IMR-90 (cell line): ENCODE results near the gene SLC25A51. TPM values are rescaled to one million over a fixed set of nuclear protein-coding genes. Genes with fewer than 3 reads are reported as not detected.
A peak's percentile ranks its signal among the peaks of the same experiment; 100 is the strongest.

ENCODE experiments used
- ATAC-seq: fragments of 200-7000 bp; cut with Tn5 transposase; 2 replicates; pipeline ENCODE4 v1.9.1; 2020; ENCODE audit warnings: low read depth, mild to moderate bottlenecking, moderate library complexity
- BruUV-seq: library from RNA; stranded (reverse); fragments of 400-500 nt; replicated peaks from 2 replicates; lab custom pipeline; 2021; lab: Mats Ljungman, UMichigan
- CTCF ChIA-PET: fragments of 300-600 bp; formaldehyde crosslinking; extraction: SDS; loops from one replicate; lab custom pipeline; 2021; ENCODE audit warnings: antibody characterized with exemption; lab: Yijun Ruan, JAX
- POLR2A ChIA-PET: fragments of 300-600 bp; sonication (Branson Sonifier 250); formaldehyde crosslinking; loops from one replicate; lab custom pipeline; 2022; ENCODE audit warnings: antibody characterized with exemption; ENCODE audit not compliant: unreplicated experiment; lab: Charles Lee
- DNase-seq: peaks from one replicate; pipeline ENCODE4 v3.0.0; 2013
- H2AFZ ChIP-seq: replicated peaks from 2 replicates; pipeline ENCODE3; 2013; ENCODE audit warnings: low read length, mild to moderate bottlenecking; ENCODE audit not compliant: poor library complexity
- H2AK5ac ChIP-seq: 2 replicates; pipeline ENCODE4 v1.6.1; 2013; ENCODE audit warnings: low read depth, low read length, inconsistent platforms
- H2AK9ac ChIP-seq: replicated peaks from 2 replicates; pipeline ENCODE3; 2013; ENCODE audit warnings: mild to moderate bottlenecking, low read depth, low read length, moderate library complexity; ENCODE audit not compliant: poor library complexity
- H2BK120ac ChIP-seq: 2 replicates; pipeline ENCODE4 v1.6.1; 2013; ENCODE audit warnings: low read depth, low read length, inconsistent platforms
- H2BK15ac ChIP-seq: 3 replicates; pipeline ENCODE4 v1.6.1; 2013; ENCODE audit warnings: low read depth, low read length, inconsistent platforms
- H2BK20ac ChIP-seq: 2 replicates; pipeline ENCODE4 v1.6.1; 2013; ENCODE audit warnings: low read depth, mild to moderate bottlenecking, inconsistent platforms, low read length, moderate library complexity
- H2BK5ac ChIP-seq: 2 replicates; pipeline ENCODE4 v1.6.1; 2013; ENCODE audit warnings: mild to moderate bottlenecking, low read depth, low read length, inconsistent platforms; ENCODE audit not compliant: poor library complexity, severe bottlenecking
- H3K14ac ChIP-seq: replicated peaks from 2 replicates; pipeline ENCODE4 v1.6.1; 2013; ENCODE audit warnings: low read depth, low read length, inconsistent platforms
- H3K18ac ChIP-seq: 2 replicates; pipeline ENCODE4 v1.6.1; 2013; ENCODE audit warnings: low read depth, low read length, control low read depth
- H3K23ac ChIP-seq: 2 replicates; pipeline ENCODE4 v1.6.1; 2013; ENCODE audit warnings: low read depth, low read length, inconsistent platforms
- H3K27ac ChIP-seq: 2 replicates; pipeline ENCODE4 v1.5.1; 2013; ENCODE audit warnings: mild to moderate bottlenecking, control low read depth, low read length; ENCODE audit not compliant: insufficient read depth
- H3K27me3 ChIP-seq: 2 replicates; pipeline ENCODE4 v1.6.1; 2013; ENCODE audit warnings: low read length; ENCODE audit not compliant: control insufficient read depth, insufficient read depth
- H3K36me3 ChIP-seq: 2 replicates; pipeline ENCODE4 v1.6.1; 2013; ENCODE audit warnings: low read length, mixed read lengths; ENCODE audit not compliant: control insufficient read depth, insufficient read depth
- H3K4ac ChIP-seq: 2 replicates; pipeline ENCODE4 v1.6.1; 2013; ENCODE audit warnings: low read depth, low read length, inconsistent platforms
- H3K4me1 ChIP-seq: 2 replicates; pipeline ENCODE4 v1.6.1; 2013; ENCODE audit warnings: low read length, mixed read lengths; ENCODE audit not compliant: control insufficient read depth, insufficient read depth
- H3K4me2 ChIP-seq: 2 replicates; pipeline ENCODE4 v1.6.1; 2013; ENCODE audit warnings: low read depth, mild to moderate bottlenecking, control low read depth, low read length, moderate library complexity
- H3K4me3 ChIP-seq: 2 replicates; pipeline ENCODE4 v1.5.1; 2013; ENCODE audit warnings: low read depth, mild to moderate bottlenecking, control low read depth, low read length, moderate library complexity; ENCODE audit not compliant: insufficient read depth
- H3K56ac ChIP-seq: 2 replicates; pipeline ENCODE4 v1.6.1; 2013; ENCODE audit warnings: low read length, inconsistent platforms; ENCODE audit not compliant: insufficient read depth; ENCODE audit errors: extremely low read depth
- H3K79me1 ChIP-seq, 2 experiments: 2 replicates each; pipeline ENCODE4 v1.6.1; 2013; ENCODE audit warnings: low read length in 2 of 2, inconsistent platforms in 1 of 2, low read depth in 1 of 2
- H3K9ac ChIP-seq: 2 replicates; pipeline ENCODE4 v1.6.1; 2013; ENCODE audit warnings: low read depth, low read length, control low read depth
- H3K9me1 ChIP-seq: 2 replicates; pipeline ENCODE4 v1.6.1; 2013; ENCODE audit warnings: low read length, inconsistent platforms; ENCODE audit not compliant: insufficient read depth
- H3K9me3 ChIP-seq: 2 replicates; pipeline ENCODE4 v1.6.1; 2013; ENCODE audit warnings: low read length; ENCODE audit not compliant: control insufficient read depth, insufficient read depth
- H4K20me1 ChIP-seq: 2 replicates; pipeline ENCODE4 v1.6.1; 2013; ENCODE audit warnings: low read length, inconsistent platforms; ENCODE audit not compliant: insufficient read depth
- H4K5ac ChIP-seq: 2 replicates; pipeline ENCODE4 v1.6.1; 2013; ENCODE audit warnings: mild to moderate bottlenecking, low read depth, low read length, control low read depth
- H4K8ac ChIP-seq, 2 experiments: 2 replicates each; pipeline ENCODE4 v1.6.1; 2013; ENCODE audit warnings: low read depth in 2 of 2, low read length in 2 of 2, control low read depth in 1 of 2, inconsistent platforms in 1 of 2
- H4K91ac ChIP-seq: 2 replicates; pipeline ENCODE4 v1.6.1; 2013; ENCODE audit warnings: low read depth, low read length, inconsistent platforms; ENCODE audit not compliant: insufficient read depth
- CEBPB ChIP-seq: IDR thresholded peaks from 2 replicates; pipeline ENCODE4 v1.6.1; 2012; ENCODE audit warnings: low read depth, low read length, improper control_type of control experiment
- CHD1 ChIP-seq: IDR thresholded peaks from 2 replicates; pipeline ENCODE4 v1.6.1; 2012; ENCODE audit warnings: low read depth, low read length, improper control_type of control experiment
- ELK1 ChIP-seq: fragments of 150-350 bp; IDR thresholded peaks from 2 replicates; pipeline ENCODE4 v1.6.1; 2016; ENCODE audit warnings: low read depth, mild to moderate bottlenecking, low read length, moderate library complexity, borderline replicate concordance
- MAFK ChIP-seq: IDR thresholded peaks from 2 replicates; pipeline ENCODE4 v1.6.1; 2012; ENCODE audit warnings: low read depth, low read length, improper control_type of control experiment
- NFE2L2 ChIP-seq: fragments of 150-350 bp; IDR thresholded peaks from 2 replicates; pipeline ENCODE4 v1.6.1; 2016; ENCODE audit warnings: low read depth, mild to moderate bottlenecking, low read length
- POLR2A ChIP-seq: IDR thresholded peaks from 2 replicates; pipeline ENCODE4 v1.6.1; 2012; ENCODE audit warnings: mild to moderate bottlenecking, low read depth, low read length
- RCOR1 ChIP-seq: IDR thresholded peaks from 2 replicates; pipeline ENCODE4 v1.6.1; 2012; ENCODE audit warnings: mild to moderate bottlenecking, low read length, improper control_type of control experiment; ENCODE audit not compliant: insufficient replicate concordance
- RFX5 ChIP-seq: IDR thresholded peaks from 2 replicates; pipeline ENCODE4 v1.8.0; 2012; ENCODE audit warnings: low read depth, mild to moderate bottlenecking, low read length, moderate library complexity
- SMC3 ChIP-seq: fragments of 150-350 bp; IDR thresholded peaks from 2 replicates; pipeline ENCODE4 v1.6.1; 2016; ENCODE audit warnings: low read depth, mild to moderate bottlenecking, antibody characterized with exemption, low read length, moderate library complexity
- WGBS, 2 experiments: methylation state at CpG; one replicate each; pipeline versions ENCODE4 v1.1.5 to v1.1.7; 2013; ENCODE audit warnings: missing lambda C conversion rate in 2 of 2; ENCODE audit not compliant: insufficient read length in 1 of 2; ENCODE audit errors: extremely low coverage in 2 of 2; 5-methylcytosine and 5-hydroxymethylcytosine counted together
- dilution Hi-C: fragments of 300-500 bp; cut with HindIII; formaldehyde crosslinking; loops from one replicate; pipeline ENCODE4 v1.14.3; 2018; ENCODE audit warnings: low sequenced_read_pairs; ENCODE audit not compliant: unreplicated experiment
- in situ Hi-C: fragments of 300-500 bp; cut with MboI; formaldehyde crosslinking; loops from 3 replicates; pipeline ENCODE4 v1.14.3; 2019; ENCODE audit warnings: low sequenced_read_pairs, inconsistent platforms, mixed read lengths
- intact Hi-C: fragments of 100-400 bp; cut with micrococcal nuclease; formaldehyde crosslinking; loops from 2 replicates; pipeline ENCODE4 v1.10.0; 2022
- polyA plus RNA-seq, 3 experiments: library from polyadenylated mRNA; depleted of rRNA; stranded (reverse); fragments of >200 nt; gene quantifications; 2 replicates each; pipeline ENCODE4 v1.2.3, GENCODE V29; 2012; ENCODE audit warnings: low replicate concordance in 1 of 3
- total RNA-seq: library from RNA; depleted of rRNA; stranded (reverse); fragments of >200 nt; gene quantifications from 2 replicates; pipeline ENCODE4 v1.2.3, GENCODE V29; 2012

SLC25A51 gene
- total and polyA plus RNA-seq, 2 of the 4 experiments (the other 2 are of a cell fraction): 14.1 to 81.6 TPM

- Histone ChIP-seq H4K20me1 (no peaks in the 10 kb centered on the region), H2BK20ac (no peak overlapping the region), H2AK5ac (0 out of 2 replicates have a peak overlapping the region, but pooled peaks have one; percentile 9), H2BK15ac (no peak overlapping the region), H3K79me1 (peaks cover 10 to 25% of the 10 kb centered on the region in 2 experiments), H4K91ac (0 out of 2 replicates have a peak overlapping the region, but pooled peaks have one; percentile 23), H3K4ac (no peak overlapping the region), H3K4me3 (no peak overlapping the region), H4K8ac (no peak overlapping the region), H3K56ac (no peak overlapping the region), H3K4me1 (peaks cover 9% of the 10 kb centered on the region), H3K36me3 (no peaks in the 10 kb centered on the region), H2AK9ac (no peak overlapping the region), H3K14ac (no peak overlapping the region), H3K18ac (no peak overlapping the region), H3K9ac (no peak overlapping the region), H3K27me3 (no peaks in the 10 kb centered on the region), H2AFZ (no peak overlapping the region), H4K5ac (no peak overlapping the region), H3K4me2 (no peak overlapping the region), H2BK120ac (no peak overlapping the region), H3K23ac (no peak overlapping the region), H3K9me1 (peaks cover 6% of the 10 kb centered on the region), H3K9me3 (no peaks in the 10 kb centered on the region), H3K27ac (no peak overlapping the region), H2BK5ac (no peak overlapping the region)
- ATAC-seq (no peak), DNase-seq (no peak)
- POLR2A ChIA-PET: no interaction called here
- no TSS peak for BruUV-seq
- dilution Hi-C loops (loop anchor here (25.0 kb wide), 1 partner anchor 481 kb away; the partner anchor contains the start of gene ALDH1B1), intact Hi-C loops (no loop called here), in situ Hi-C loops (loop anchor here (10.0 kb wide), 1 partner anchor 322 kb away; no protein-coding TSS in a partner anchor)
- TF ChIP-seq CEBPB: no peak
- no peak for TF ChIP-seq RFX5
- no peak for TF ChIP-seq NFE2L2
- no peak for TF ChIP-seq RCOR1
- TF ChIP-seq MAFK: no peak
- TF ChIP-seq POLR2A: no peak
- TF ChIP-seq ELK1: no peak
- TF ChIP-seq SMC3: no peak
- no peak for TF ChIP-seq CHD1
- 55% methylated on average over 3 of the region's 11 CpGs; no CpG with 5 or more reads in 1 of the 2 experiments for WGBS, 2 experiments
- CTCF ChIA-PET: no interaction called here
Measured at GRCh38 chr9:37906312-37907239, 2.6 kb upstream of the SLC25A51 start.
